HEK293 (cell line): Measurements from ENCODE around the gene PRSS58.

Experiments
- CTCF ChIA-PET: fragments of 350-600 bp; formaldehyde crosslinking; extraction: SDS; loops from one replicate; lab custom pipeline; 2021; ENCODE audit warnings: antibody characterized with exemption; lab: Yijun Ruan, JAX
- POLR2A ChIA-PET: fragments of 300-600 bp; formaldehyde crosslinking; extraction: SDS; loops from one replicate; lab custom pipeline; 2020; ENCODE audit warnings: antibody characterized with exemption, inconsistent platforms; lab: Yijun Ruan, JAX
- H3K27ac ChIP-seq: fragments of 200-500 bp; sonication (Bioruptor generic); 2 replicates; pipeline ENCODE4 v1.5.1; 2014; ENCODE audit warnings: low read depth, low read length, control low read depth, inconsistent platforms; ENCODE audit errors: extremely low read depth
- H3K36me3 ChIP-seq, 2 experiments: fragments of 200-500 bp in 1 of 2; sonication (Bioruptor generic) in 1 of 2; 1 replicate in 1 of 2; 2 replicates in 1 of 2; pipeline ENCODE4 v1.5.1; 2014 to 2017; ENCODE audit warnings: inconsistent platforms in 2 of 2, low read length in 2 of 2; ENCODE audit not compliant: control insufficient read depth in 2 of 2, insufficient read depth in 1 of 2
- H3K4me1 ChIP-seq: fragments of 200-500 bp; sonication (Bioruptor generic); 2 replicates; pipeline ENCODE4 v1.5.1; 2014; ENCODE audit warnings: mild to moderate bottlenecking, low read length, inconsistent platforms; ENCODE audit not compliant: control insufficient read depth, insufficient read depth
- H3K4me3 ChIP-seq: 2 replicates; pipeline ENCODE4 v1.5.1; 2011; ENCODE audit warnings: low read depth, mild to moderate bottlenecking, control low read depth, low read length, moderate library complexity
- H3K9me3 ChIP-seq: fragments of 200-500 bp; sonication (Bioruptor generic); 2 replicates; pipeline ENCODE4 v1.5.1; 2014; ENCODE audit warnings: low read depth, low read length, inconsistent platforms; ENCODE audit not compliant: control insufficient read depth, insufficient read depth
- CTCF ChIP-seq: fragments of 450-650 bp; formaldehyde crosslinking; IDR thresholded peaks from 2 replicates; pipeline ENCODE4 v1.5.1; 2016; ENCODE audit warnings: missing biosample characterization, missing genetic modification characterization
- KLF16 ChIP-seq: fragments of 450-650 bp; formaldehyde crosslinking; IDR thresholded peaks from 2 replicates; pipeline ENCODE4 v1.5.1; 2017; ENCODE audit warnings: missing biosample characterization, missing genetic modification characterization
- KLF17 ChIP-seq: fragments of 450-650 bp; formaldehyde crosslinking; IDR thresholded peaks from 2 replicates; pipeline ENCODE4 v1.5.1; 2016; ENCODE audit warnings: missing biosample characterization, missing genetic modification characterization
- OVOL3 ChIP-seq: fragments of 450-650 bp; formaldehyde crosslinking; IDR thresholded peaks from 2 replicates; pipeline ENCODE4 v1.5.1; 2016; ENCODE audit warnings: missing biosample characterization, missing genetic modification characterization
- PRDM4 ChIP-seq: fragments of 450-650 bp; formaldehyde crosslinking; IDR thresholded peaks from 2 replicates; pipeline ENCODE4 v1.5.1; 2017; ENCODE audit warnings: missing biosample characterization, missing genetic modification characterization
- ZBTB17 ChIP-seq: fragments of 450-650 bp; formaldehyde crosslinking; IDR thresholded peaks from 2 replicates; pipeline ENCODE4 v1.5.1; 2016; ENCODE audit warnings: missing biosample characterization, missing genetic modification characterization
- ZBTB21 ChIP-seq: fragments of 450-650 bp; formaldehyde crosslinking; IDR thresholded peaks from 2 replicates; pipeline ENCODE4 v1.5.1; 2017; ENCODE audit warnings: missing biosample characterization, missing genetic modification characterization
- ZBTB26 ChIP-seq: fragments of 450-650 bp; formaldehyde crosslinking; optimal IDR thresholded peaks from 2 replicates; pipeline ENCODE3; 2016; ENCODE audit warnings: missing biosample characterization, mild to moderate bottlenecking, missing genetic modification characterization
- ZNF114 ChIP-seq: fragments of 450-650 bp; formaldehyde crosslinking; IDR thresholded peaks from 2 replicates; pipeline ENCODE4 v1.5.0; 2017; ENCODE audit warnings: missing biosample characterization, missing genetic modification characterization
- ZNF148 ChIP-seq: fragments of 450-650 bp; formaldehyde crosslinking; IDR thresholded peaks from 2 replicates; pipeline ENCODE4 v1.5.0; 2017; ENCODE audit warnings: missing biosample characterization, missing genetic modification characterization, borderline replicate concordance
- ZNF214 ChIP-seq: fragments of 450-650 bp; formaldehyde crosslinking; IDR thresholded peaks from 2 replicates; pipeline ENCODE4 v1.5.1; 2017; ENCODE audit warnings: missing biosample characterization, mild to moderate bottlenecking, missing genetic modification characterization, borderline replicate concordance
- ZNF280D ChIP-seq: fragments of 450-650 bp; formaldehyde crosslinking; IDR thresholded peaks from 2 replicates; pipeline ENCODE4 v1.5.1; 2016; ENCODE audit warnings: missing biosample characterization, missing genetic modification characterization
- ZNF37A ChIP-seq: fragments of 450-650 bp; IDR thresholded peaks from 2 replicates; pipeline ENCODE4 v1.5.1; 2018; ENCODE audit warnings: missing biosample characterization, missing genetic modification characterization
- ZNF600 ChIP-seq: fragments of 450-650 bp; formaldehyde crosslinking; IDR thresholded peaks from 2 replicates; pipeline ENCODE4 v1.5.1; 2016; ENCODE audit warnings: missing biosample characterization, missing genetic modification characterization
- ZNF621 ChIP-seq: fragments of 450-650 bp; formaldehyde crosslinking; IDR thresholded peaks from 2 replicates; pipeline ENCODE4 v1.5.1; 2017; ENCODE audit warnings: missing biosample characterization, missing genetic modification characterization
- ZNF623 ChIP-seq: fragments of 450-650 bp; formaldehyde crosslinking; IDR thresholded peaks from 2 replicates; pipeline ENCODE4 v1.5.1; 2016; ENCODE audit warnings: missing biosample characterization, missing genetic modification characterization
- ZNF626 ChIP-seq: fragments of 450-650 bp; sonication (Bioruptor Pico); formaldehyde crosslinking; IDR thresholded peaks from 2 replicates; pipeline ENCODE4 v1.5.1; 2018; ENCODE audit warnings: missing biosample characterization, missing genetic modification characterization, inconsistent platforms
- ZNF658 ChIP-seq: fragments of 450-650 bp; formaldehyde crosslinking; IDR thresholded peaks from 2 replicates; pipeline ENCODE4; 2016; ENCODE audit warnings: missing biosample characterization, missing genetic modification characterization
- ZNF670 ChIP-seq: fragments of 450-650 bp; formaldehyde crosslinking; IDR thresholded peaks from 2 replicates; pipeline ENCODE4 v1.5.1; 2016; ENCODE audit warnings: missing biosample characterization, missing genetic modification characterization, low read depth
- ZNF768 ChIP-seq: fragments of 450-650 bp; formaldehyde crosslinking; IDR thresholded peaks from 2 replicates; pipeline ENCODE4 v1.5.1; 2018; ENCODE audit warnings: missing biosample characterization, mild to moderate bottlenecking, missing genetic modification characterization

PRSS58 gene, protein sequence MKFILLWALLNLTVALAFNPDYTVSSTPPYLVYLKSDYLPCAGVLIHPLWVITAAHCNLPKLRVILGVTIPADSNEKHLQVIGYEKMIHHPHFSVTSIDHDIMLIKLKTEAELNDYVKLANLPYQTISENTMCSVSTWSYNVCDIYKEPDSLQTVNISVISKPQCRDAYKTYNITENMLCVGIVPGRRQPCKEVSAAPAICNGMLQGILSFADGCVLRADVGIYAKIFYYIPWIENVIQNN

DNA sequence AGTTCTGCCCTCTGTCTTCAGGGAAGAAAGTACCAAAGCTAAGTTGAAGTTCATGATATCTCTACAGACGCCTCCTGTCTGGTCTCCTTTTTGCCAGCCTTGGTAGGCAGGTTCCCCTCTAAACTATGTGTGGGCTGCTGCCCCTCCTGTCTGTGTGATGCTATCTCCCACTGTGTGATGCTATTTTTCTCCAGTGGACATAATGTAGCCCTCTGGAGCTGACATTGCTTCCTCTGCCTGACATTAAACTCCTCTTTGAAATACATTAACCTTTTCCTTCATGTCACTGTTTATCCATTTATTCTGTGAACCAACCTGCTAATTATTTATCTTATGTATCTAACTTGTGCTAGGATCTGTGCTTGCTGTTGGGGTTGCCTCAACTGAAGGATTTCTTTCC is at the start of gene PRSS58:
PRSS58 (minus strand) TSS at position 101 of the 400 bp plus-strand sequence. CDS start 351 bp downstream, outside the sequence.
- Histone ChIP-seq H3K4me3 (no peak within 1 kb of the TSS), H3K36me3 (no peaks in the 10 kb centered on the region), H3K9me3 (no peaks in the 10 kb centered on the region), H3K27ac (no peak within 1 kb of the TSS), H3K4me1 (no peaks in the 10 kb centered on the region)
- ChIA-PET CTCF (interaction anchor here (0.6 kb wide), 1 partner anchor 43 kb away, joined by 4 read pairs; no protein-coding TSS in a partner anchor), POLR2A (no interaction called here)
- TF ChIP-seq ZBTB26 (tag by site-specific recombination) (no peak), ZNF114 (no peak), CTCF (tag by site-specific recombination) (no peak), OVOL3 (tag by site-specific recombination) (no peak), ZNF621 (tag by site-specific recombination) (no peak), PRDM4 (tag by site-specific recombination) (no peak), KLF16 (tag by site-specific recombination) (no peak), ZNF148 (tag by site-specific recombination) (no peak), ZNF600 (tag by site-specific recombination) (no peak), ZNF670 (tag by site-specific recombination) (no peak), ZBTB21 (no peak), ZNF623 (tag by site-specific recombination) (no peak)

- Histone ChIP-seq H3K27ac (no peak overlapping the region), H3K4me1 (no peaks in the 10 kb centered on the region), H3K4me3 (no peak overlapping the region), H3K36me3 (no peaks in the 10 kb centered on the region), H3K9me3 (no peaks in the 10 kb centered on the region)
- CTCF ChIA-PET: interaction anchor here (3.1 kb wide), 1 partner anchor 16 kb away, joined by 16 read pairs; no protein-coding TSS in a partner anchor
- POLR2A ChIA-PET: no interaction called here
- TF ChIP-seq ZNF658 (tag by site-specific recombination) (no peak), ZNF626 (tag by site-specific recombination) (no peak), ZNF768 (tag by site-specific recombination) (no peak), ZNF37A (tag by site-specific recombination) (no peak), ZNF214 (tag by site-specific recombination) (no peak), ZNF280D (tag by site-specific recombination) (no peak), KLF17 (no peak), ZBTB17 (tag by site-specific recombination) (no peak)
Observed at GRCh38 chr7:142307246-142307900, 49.5 kb upstream of the PRSS58 start.
